DMS53 treated with DMSO at 0.1 percent for 48 hours (cell line): ENCODE measurements around the gene CENPVL1.
"Not testable (repeated sequence)": the region's sequence is repeated elsewhere in the genome, so short reads cannot be mapped to it uniquely, and the experiment has no call there.

Experiments used
- DNase-seq: peaks from one replicate; lab custom pipeline; 2025; ENCODE audit not compliant: unreplicated experiment; lab: John Stamatoyannopoulos, UW

Gene CENPVL1

DNA sequence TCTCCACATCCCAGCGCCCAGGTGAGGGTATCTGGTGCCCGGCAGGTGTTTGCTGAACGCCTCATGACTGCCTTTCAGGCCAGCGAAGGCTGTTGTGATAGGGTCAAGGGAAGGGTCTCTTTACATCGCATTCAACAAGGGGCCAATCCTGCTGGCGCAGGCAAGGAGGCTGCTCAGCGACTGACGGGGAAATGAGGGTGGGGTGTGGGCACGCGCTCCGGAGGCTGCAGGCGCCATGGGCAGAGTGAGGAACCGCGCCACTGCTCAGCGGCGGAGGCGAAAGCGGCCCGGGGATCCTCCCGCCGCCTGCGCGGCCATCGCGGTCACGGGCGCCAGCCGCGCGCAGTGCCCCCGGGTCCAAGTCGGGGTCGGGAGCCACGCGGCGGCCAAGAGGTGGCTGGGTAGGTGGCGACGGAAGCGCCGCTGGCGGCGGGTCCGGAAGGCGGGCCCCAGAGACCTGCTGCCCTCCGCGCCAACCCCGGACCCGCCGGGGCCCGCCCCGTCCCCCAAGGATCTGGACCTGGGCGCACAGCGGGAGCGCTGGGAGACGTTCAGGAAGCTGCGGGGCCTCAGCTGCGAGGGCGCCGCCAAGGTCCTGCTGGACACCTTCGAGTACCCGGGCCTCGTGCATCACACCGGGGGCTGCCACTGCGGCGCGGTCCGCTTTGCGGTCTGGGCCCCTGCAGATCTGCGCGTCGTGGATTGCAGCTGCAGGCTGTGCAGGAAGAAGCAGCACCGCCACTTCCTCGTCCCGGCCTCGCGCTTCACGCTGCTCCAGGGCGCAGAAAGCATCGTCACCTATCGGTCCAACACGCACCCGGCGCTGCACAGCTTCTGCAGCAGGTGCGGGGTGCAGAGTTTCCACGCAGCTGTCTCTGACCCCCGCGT lies at the start of gene CENPVL1:
Gene CENPVL1, plus strand, starts transcription at position 236 of the 888 bp plus-strand sequence. Its CDS starts 0 bp downstream, at position 236.
- DNase-seq: not testable (repeated sequence)

DNA sequence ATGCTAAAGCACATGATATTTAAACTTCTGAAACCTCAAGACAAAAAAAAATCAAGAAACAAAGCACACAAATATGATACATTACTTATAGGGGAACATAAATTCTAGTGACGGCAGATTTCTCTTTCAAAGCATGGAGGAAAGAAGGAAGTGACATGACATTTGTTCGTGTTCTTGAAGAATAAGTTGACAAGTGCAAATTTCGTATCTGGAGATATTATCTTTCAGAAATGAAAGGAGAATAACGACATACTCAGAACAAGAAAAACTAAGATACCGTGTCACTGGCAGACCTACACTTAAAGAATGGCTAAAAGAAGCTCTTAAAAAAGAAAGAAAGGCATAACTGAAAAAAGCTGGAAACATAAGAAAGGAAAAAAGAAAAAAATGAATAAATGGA lies 44.3 kb upstream of the CENPVL1 start:
- no peak for DNase-seq

DNA sequence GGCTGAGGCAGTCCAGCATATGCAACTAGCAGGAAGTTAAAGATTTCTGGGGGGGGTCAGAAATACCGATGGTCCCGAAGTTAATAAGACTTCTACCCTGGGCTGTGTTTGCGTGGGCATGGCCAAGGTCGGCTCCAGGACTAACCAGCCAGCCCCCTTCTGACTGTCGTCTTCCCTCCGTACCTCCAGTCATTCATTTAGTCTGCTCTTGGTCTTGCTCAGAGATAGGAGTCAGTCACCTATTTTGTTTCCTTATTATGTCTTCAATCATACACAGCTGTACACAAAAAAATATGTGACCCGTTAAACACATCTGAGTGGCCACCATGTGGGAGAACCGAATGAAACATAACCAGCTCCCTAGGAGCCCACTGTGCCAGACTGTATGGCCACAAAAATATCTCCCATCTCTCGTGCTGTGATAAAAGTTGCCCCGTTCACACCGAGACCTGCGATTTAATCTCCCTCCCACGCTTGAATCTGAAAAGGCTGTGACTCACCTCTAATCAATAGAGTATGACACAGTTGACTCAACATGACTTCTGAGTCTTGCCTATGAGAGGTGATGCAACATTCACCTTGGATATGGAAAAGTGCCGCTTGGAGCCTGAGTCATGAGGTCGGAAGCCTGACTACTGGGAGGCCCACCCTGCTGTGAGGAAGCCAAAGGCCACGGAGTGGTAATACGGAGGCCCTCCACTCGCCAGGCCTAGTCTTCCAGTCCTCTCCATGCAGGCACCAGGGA lies 30.5 kb upstream of the CENPVL1 start:
- DNase-seq: not testable (repeated sequence)

DNA sequence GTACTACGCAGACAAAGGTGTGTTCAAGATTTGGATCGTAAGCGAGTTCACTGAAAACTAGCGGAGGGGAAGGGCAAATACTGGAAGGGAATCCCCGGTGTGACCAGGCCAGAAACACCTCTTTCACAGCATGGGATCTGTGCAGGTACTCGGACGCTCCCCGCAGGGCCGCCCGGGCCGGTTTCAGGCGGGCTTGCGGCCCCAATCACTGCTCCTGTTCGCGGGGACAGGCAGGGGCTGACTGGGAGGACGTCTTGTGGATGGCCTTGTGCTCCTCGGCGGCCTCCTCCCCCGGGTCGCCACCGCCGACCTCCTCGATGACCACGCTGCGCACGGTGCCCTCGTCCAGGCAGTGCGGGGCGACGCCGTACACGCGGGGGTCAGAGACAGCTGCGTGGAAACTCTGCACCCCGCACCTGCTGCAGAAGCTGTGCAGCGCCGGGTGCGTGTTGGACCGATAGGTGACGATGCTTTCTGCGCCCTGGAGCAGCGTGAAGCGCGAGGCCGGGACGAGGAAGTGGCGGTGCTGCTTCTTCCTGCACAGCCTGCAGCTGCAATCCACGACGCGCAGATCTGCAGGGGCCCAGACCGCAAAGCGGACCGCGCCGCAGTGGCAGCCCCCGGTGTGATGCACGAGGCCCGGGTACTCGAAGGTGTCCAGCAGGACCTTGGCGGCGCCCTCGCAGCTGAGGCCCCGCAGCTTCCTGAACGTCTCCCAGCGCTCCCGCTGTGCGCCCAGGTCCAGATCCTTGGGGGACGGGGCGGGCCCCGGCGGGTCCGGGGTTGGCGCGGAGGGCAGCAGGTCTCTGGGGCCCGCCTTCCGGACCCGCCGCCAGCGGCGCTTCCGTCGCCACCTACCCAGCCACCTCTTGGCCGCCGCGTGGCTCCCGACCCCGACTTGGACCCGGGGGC lies 28.2 kb upstream of the CENPVL1 start:
- DNase-seq: not testable (repeated sequence)

DNA sequence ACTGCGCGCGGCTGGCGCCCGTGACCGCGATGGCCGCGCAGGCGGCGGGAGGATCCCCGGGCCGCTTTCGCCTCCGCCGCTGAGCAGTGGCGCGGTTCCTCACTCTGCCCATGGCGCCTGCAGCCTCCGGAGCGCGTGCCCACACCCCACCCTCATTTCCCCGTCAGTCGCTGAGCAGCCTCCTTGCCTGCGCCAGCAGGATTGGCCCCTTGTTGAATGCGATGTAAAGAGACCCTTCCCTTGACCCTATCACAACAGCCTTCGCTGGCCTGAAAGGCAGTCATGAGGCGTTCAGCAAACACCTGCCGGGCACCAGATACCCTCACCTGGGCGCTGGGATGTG lies 27.6 kb upstream of the CENPVL1 start, which contains the start of gene CENPVL2:
Gene CENPVL2, minus strand, starts transcription at position 112 of the 343 bp plus-strand sequence. Its CDS starts 0 bp downstream, at position 112.
- not testable (repeated sequence) for DNase-seq

DNA sequence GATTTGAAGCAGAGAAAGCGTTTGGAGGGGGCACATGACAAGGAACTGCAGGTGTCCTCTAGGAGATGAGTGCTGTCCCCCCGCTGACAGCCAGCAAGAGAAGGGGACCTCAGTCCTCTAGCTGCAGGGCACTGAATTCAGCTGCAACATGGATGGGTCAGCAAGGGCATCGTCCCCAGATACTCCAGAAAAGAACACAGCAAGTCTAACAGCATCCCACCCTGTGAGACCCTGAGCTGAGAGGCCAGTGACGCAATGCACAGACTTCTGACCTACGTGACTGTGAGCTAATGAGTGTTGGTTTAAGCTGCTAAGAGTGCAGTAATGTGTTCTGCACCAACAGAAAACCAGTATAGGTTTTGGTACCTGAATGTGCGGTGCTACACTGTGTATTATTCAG lies 16.1 kb upstream of the CENPVL1 start:
- no peak for DNase-seq

DNA sequence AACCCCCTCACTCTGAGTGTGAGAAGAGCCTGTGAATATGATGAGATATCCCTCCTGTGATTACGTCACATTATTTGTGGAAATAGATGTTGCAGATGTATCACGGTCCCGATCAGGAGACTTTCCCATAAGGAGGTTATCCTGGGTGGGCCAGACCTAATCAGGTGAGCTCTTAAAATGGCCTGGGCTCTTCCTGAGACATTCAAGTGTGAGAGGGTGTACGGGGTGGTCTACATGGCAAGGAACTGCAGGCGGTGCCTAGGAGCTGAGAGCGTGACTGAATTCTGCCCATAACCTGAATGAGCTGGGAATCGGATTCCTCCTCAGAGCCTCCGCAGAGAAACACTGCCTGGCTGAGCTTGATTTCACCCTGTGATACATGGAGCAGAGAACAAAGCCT lies 12.9 kb upstream of the CENPVL1 start:
- no peak for DNase-seq

DNA sequence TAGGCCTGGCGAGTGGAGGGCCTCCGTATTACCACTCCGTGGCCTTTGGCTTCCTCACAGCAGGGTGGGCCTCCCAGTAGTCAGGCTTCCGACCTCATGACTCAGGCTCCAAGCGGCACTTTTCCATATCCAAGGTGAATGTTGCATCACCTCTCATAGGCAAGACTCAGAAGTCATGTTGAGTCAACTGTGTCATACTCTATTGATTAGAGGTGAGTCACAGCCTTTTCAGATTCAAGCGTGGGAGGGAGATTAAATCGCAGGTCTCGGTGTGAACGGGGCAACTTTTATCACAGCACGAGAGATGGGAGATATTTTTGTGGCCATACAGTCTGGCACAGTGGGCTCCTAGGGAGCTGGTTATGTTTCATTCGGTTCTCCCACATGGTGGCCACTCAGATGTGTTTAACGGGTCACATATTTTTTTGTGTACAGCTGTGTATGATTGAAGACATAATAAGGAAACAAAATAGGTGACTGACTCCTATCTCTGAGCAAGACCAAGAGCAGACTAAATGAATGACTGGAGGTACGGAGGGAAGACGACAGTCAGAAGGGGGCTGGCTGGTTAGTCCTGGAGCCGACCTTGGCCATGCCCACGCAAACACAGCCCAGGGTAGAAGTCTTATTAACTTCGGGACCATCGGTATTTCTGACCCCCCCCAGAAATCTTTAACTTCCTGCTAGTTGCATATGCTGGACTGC lies 2.8 kb downstream of the CENPVL1 start:
- DNase-seq: not testable (repeated sequence)

DNA sequence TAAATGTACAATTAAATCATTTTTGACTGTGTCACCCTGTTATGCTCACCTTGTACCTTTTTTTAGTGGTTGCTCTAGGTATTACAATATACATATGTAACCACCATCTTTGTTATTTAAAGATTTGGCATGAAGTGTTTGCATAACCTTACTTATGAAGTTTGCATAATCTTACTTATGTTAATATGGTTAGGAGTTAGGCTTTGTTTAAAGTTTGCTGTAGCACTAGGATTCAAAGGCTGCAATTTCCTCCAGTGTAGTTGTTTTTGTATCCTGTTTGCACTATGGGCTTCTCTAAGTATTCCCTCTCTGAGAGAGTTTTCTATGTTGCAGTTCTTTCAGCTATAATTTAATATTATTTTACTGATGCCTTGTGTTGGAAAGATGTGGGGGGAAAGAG lies 17.9 kb downstream of the CENPVL1 start:
- no peak for DNase-seq

DNA sequence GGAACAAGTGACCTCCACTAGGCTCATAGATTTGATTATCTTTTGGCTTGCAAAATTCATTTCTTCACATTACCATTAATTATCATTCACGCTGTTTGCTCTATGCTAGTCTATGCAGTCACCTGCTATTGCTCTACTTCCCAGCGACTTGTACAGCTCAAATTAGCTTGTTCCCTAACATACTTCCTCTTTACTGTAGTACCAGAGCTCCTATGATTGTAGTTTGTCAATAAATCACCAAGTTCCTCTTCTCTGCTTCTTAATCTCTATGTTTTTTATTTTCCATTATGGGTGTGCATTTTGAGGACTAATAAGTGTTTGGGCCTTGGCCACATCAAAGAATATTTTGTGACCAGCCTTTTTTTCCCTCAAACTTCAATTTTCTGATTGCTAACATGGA lies 26.8 kb downstream of the CENPVL1 start:
- DNase-seq: no peak

DNA sequence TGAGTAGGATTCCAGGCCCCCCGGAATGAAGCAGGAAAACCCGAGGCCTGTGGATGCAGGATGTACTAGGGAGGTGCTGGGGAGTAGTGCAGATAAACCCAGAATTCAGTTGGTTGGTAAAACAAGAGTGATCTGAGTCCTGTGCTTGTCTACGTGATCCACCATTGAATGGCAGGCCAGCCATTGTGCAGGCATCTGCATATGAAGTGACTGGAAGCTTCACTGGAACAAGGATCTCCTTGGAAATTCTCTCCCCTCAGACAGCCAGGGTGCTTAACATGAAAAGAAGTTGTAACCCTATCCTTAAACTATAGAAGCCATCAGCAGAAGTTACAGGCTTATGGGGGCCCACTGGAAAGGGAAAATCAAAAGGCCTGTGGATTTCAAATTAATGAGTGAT lies 32.3 kb downstream of the CENPVL1 start:
- no peak for DNase-seq

DNA sequence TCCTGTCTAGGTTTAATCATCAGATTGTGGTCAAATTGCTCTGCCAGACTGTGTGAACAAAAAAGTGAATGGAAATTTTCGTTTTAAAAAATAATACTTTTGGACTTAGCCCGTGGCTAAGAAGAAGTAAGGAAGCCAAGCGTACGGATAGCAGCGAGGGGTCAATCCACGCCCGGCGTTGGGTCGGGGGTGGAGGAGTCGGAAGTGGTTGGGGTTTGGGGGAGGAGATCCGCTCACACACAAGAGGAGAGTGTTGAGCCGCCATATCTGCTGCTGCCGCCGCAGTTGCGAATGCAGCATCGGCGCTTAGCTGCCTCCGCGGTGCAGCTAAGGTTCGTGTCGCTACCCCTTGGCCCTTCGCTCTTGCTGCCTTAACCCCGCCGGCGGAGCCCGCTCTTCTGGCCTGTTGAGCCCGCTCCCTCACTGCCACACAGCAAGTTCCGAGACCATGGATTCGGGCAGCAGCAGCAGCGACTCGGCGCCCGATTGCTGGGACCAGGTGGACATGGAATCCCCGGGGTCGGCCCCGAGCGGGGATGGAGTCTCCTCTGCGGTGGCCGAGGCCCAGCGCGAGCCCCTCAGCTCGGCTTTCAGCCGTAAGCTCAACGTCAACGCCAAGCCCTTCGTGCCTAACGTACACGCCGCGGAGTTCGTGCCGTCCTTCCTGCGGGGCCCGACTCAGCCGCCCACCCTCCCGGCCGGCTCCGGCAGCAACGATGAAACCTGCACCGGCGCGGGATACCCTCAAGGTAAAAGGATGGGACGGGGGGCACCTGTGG lies 33.1 kb downstream of the CENPVL1 start, which contains the start of gene GSPT2:
Gene GSPT2, plus strand, starts transcription at position 264 of the 779 bp plus-strand sequence. Its CDS starts 185 bp downstream, at position 449.
- DNase-seq: no peak

DNA sequence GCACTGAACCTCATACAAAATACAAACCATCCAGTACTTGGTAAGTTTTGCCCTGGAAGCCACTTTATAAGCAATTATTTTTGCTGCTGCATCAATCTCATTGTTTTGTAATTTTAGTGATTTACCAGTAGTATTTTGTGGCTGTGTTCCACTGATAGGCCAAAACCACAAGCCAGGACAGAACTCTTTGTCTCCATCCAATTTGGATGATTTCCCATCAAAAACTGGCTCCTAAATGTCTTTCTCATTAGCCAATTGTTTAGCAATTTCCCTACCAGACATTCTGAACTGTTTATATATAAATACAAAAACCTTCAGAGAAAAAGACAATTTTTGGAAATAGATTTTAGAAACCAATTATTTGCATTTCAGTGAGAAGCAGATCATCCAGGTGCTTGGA lies 37.4 kb downstream of the CENPVL1 start:
- DNase-seq: no peak

DNA sequence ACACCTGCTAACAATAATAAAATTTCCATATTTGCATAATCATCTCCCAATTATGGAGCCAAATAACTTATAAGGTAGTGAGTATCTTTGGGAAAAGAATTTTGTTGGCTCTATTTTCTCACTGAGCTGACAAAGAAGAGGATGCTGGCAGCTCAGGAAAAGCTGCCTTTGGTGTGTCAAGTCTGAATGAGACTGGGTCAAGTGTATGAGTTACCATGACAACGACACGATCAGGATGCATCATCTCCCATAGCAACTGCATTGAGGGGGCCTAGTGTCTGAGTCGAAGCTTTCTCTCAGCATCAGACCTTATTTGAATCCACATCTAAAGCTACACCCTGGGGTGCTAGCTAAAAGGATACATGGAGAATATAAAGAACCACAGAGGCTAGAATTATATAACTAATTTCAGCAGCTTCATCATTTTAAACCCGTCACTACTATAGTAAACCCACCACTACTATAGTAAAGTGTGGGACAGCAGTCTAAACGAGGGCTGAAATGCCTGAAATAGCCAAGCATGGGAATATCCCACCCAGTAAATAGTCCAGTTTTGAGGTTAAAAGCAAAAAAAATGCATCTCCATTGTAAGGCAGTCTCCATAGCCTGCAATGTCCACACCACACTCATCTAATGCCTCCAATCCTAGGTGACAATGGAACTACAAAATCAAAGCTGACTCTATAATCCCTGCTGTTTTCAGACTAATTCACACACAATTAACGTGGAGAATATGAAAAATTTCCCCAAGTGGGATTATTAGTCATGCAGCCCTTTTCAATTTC lies 48.9 kb downstream of the CENPVL1 start:
- no peak for DNase-seq

DNA sequence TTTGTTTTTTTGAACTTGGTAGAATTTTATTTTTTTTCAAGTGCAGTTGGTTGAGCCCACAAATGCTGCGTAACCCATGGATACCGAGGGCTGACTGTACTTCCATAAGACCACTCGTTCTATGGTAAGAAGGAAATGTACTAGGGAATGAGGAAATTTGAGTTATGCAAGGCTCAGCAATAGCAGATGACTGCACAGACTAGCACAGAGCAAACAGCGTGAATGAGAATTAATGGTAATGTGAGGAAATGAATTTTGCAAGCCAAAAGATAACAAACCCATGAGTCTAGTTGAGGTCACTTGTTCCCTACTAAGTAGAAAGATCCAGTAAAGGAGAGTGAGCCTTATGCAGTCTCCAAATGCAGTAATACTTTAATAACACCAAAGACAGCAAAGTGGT lies 50.3 kb downstream of the CENPVL1 start:
- no peak for DNase-seq
